Stimulated activated CD4-positive, alpha-beta T cell treated with anti-CD3 and anti-CD28 coated beads, Interleukin-2, amount 100 ng/mL, for 4 hours (primary cell): ENCODE measurements around the gene CBL.

ENCODE experiments used
- DNase-seq: peaks from one replicate; pipeline ENCODE4 v3.0.0-alpha.2; 2020; ENCODE audit warnings: low read depth

CBL gene

GRCh38 chr11:119334174-119334930 is 128.2 kb downstream of the CBL start, which contains the start of gene RNF26:
RNF26 (plus strand) TSS chr11:119334527; CDS start chr11:119335123, 596 bp downstream.
- DNase-seq: peak; percentile 93

- no peak for DNase-seq
Measured at GRCh38 chr11:119335091-119335654, 129.0 kb downstream of the CBL start.

GRCh38 chr11:119335655-119336543 is 129.8 kb downstream of the CBL start:
- DNase-seq: no peak

GRCh38 chr11:119336744-119337469 is 130.8 kb downstream of the CBL start:
- DNase-seq: no peak

GRCh38 chr11:119337581-119338317 is 131.6 kb downstream of the CBL start:
- DNase-seq: no peak

GRCh38 chr11:119338318-119338890 is 132.3 kb downstream of the CBL start:
- peak; percentile 49 for DNase-seq

GRCh38 chr11:119338965-119339588 is 132.9 kb downstream of the CBL start:
- DNase-seq: no peak

GRCh38 chr11:119339589-119340334 is 133.6 kb downstream of the CBL start:
- no peak for DNase-seq

- DNase-seq: no peak
Measured at GRCh38 chr11:119340335-119341221, 134.4 kb downstream of the CBL start, which contains the start of gene C1QTNF5. C1QTNF5 (minus strand) TSS chr11:119340883; CDS start chr11:119340397, 486 bp downstream.

- no peak for DNase-seq
Measured at GRCh38 chr11:119341222-119342022, 135.3 kb downstream of the CBL start.

- no peak for DNase-seq
Measured at GRCh38 chr11:119342023-119342300, 135.8 kb downstream of the CBL start.

GRCh38 chr11:119342362-119343130 is 136.4 kb downstream of the CBL start:
- no peak for DNase-seq

GRCh38 chr11:119343726-119344125 is 137.6 kb downstream of the CBL start:
- DNase-seq: no peak

GRCh38 chr11:119344291-119345010 is 138.3 kb downstream of the CBL start:
- no peak for DNase-seq

- DNase-seq: no peak
Measured at GRCh38 chr11:119345685-119346084, 139.5 kb downstream of the CBL start.

- DNase-seq: no peak
Measured at GRCh38 chr11:119346605-119347004, 140.5 kb downstream of the CBL start, which contains the start of gene MFRP. MFRP (minus strand) TSS chr11:119346705; CDS start chr11:119346513, 192 bp downstream.
